CD4-positive, alpha-beta T cell treated with Interleukin-17A for 1 hour (primary cell): ENCODE results near the gene SCGB1C1.
"Not testable (repeated sequence)": the region's sequence is repeated elsewhere in the genome, so short reads cannot be mapped to it uniquely, and the experiment has no call there.

Experiments used
- DNase-seq: peaks from one replicate; pipeline ENCODE4 v3.0.0-alpha.2; 2020

The SCGB1C1 gene

DNA sequence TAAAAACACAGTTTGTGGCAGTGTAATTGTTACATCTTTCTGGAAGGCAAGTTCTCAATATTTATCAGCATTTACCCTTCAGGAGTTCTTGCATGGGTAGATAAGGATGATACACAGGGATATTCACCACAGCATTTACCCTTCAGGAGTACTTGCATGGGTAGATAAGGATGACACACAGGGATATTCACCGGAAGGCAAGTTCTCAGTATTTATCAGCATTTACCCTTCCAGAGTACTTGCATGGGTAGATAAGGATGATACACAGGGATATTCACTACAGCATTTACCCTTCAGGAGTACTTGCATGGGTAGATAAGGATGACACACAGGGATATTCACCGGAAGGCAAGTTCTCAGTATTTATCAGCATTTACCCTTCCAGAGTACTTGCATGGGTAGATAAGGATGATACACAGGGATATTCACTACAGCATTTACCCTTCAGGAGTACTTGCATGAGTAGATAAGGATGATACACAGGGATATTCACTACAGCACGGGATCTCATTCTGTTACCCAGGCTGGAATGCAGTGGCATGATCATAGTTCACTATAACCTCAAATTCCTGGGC is 27.9 kb downstream of the SCGB1C1 start:
- DNase-seq, result not testable (repeated sequence)

DNA sequence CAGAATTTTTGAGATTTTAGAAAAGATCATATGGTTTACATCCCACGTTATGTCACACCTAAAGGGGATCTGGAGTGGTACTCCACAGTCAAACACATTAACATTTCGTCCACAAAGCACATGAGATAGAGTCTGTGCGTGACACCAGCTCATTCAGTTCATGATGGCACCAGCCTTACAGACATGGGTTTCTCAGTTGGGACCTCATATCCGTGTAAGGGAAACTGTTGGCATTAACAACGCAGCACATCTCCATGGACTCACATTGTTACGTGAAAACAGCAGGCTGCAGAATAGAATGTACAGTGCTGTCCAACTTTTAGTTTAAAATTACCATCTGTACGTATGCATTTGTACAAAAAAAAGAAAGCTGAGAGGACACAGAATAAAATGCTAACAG is 28.7 kb downstream of the SCGB1C1 start:
- no peak for DNase-seq

DNA sequence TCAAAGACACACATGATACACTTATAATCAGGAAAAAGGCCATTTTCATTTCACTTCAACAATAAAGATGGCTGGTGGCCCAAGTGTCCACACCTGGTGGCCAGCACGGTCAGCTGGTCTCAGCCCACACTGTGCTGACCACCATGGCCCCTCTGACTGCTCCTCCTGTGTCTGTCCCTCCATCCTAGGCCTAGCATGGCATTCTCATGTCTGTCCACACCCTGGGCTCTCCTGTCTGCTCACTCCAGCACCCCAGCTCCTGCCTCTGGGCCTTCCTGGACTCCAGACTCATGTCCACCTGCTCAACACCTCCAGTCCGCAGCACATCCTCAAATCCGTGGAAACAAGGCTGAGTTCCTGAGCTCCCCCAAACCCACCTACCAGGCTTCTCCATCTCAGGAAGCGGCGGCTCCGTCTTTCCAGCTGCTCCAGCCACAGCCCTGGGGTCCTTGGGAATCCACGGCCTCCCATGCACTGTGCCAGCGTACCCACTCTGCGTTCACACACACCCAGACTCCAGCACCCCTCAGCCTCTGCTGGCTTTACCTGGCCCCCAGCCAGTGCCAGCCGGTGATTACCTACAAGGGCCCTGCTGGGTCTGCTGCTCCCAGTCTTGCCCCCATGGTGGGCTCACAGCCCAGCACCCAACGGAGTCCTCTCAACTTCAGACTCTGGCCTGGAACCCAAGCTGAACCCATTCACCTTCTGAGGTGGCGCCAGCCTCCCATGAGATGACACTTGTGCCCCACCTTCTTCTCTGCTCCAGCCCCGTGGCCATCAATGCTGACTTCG is 29.3 kb downstream of the SCGB1C1 start:
- no peak for DNase-seq

DNA sequence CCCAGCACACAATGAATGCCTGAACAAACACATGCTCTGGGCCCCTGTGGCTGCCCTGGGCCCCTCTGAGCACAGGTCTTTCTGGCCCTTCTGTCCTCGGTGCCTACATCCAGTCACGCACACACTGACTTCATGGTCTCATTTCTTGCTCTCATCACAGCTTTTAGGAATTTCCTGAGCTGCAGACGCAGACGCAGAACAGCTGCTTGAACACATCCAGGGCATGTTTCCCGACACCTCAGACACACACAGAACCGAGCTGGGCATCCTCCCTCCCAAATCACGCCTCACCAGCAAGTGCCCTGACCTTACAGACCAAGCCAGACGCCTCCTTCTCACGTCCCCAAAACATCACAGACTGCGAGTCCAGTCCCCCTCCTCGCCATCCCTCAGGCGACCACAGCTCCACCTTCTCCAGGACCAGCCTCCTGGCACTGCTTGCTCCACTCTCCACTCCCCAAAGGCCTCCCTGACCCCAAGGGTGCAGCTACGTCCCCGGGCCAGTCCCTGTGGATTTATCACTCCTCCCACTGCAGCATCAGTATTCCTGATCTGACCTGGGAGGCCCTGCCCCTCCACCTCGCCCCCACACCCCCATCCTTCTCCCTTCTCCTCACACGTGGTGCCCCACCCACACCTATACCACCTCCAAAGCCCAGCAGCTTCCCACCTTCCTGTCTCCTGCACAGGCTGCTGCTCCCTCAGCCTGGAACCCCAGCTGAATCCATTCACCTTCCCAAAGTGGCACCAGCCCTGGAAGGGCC is 30.3 kb downstream of the SCGB1C1 start:
- no peak for DNase-seq

DNA sequence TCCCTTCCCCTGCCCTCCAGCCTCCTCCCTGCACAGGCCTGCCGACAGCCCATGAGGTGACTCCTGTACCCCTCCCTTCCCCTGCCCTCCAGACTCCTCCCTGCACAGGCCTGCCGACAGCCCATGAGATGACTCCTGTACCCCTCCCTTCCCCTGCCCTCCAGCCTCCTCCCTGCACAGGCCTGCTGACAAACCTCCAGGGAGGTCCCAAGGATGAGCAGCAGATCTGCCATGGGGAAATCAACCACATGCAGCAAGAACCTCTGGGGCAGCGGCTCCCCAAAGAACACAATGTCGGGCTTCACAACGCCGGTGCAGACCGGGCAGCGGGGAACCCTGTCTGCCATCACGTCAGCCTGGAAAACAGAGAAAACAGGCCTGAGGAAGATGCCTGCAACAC is 31.0 kb downstream of the SCGB1C1 start:
- no peak for DNase-seq

DNA sequence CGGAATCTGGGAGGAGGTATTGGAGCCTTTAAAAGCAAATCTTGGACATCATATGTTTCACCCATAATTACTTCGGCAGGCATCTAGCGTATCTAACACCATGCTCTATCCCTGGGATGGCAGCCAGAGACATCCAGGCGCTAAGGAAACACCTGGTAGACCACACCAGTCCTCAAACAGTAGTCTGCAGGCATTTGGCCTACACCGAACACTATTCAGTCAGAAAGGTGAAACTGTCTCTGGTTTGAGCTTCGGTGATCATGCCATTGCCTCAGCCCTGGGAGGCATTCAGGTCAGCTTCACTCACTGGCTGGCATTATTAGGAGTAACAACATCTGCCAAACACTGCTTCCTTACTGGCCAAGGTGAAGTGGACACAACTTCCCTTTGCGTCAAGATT is 31.5 kb downstream of the SCGB1C1 start:
- no peak for DNase-seq

DNA sequence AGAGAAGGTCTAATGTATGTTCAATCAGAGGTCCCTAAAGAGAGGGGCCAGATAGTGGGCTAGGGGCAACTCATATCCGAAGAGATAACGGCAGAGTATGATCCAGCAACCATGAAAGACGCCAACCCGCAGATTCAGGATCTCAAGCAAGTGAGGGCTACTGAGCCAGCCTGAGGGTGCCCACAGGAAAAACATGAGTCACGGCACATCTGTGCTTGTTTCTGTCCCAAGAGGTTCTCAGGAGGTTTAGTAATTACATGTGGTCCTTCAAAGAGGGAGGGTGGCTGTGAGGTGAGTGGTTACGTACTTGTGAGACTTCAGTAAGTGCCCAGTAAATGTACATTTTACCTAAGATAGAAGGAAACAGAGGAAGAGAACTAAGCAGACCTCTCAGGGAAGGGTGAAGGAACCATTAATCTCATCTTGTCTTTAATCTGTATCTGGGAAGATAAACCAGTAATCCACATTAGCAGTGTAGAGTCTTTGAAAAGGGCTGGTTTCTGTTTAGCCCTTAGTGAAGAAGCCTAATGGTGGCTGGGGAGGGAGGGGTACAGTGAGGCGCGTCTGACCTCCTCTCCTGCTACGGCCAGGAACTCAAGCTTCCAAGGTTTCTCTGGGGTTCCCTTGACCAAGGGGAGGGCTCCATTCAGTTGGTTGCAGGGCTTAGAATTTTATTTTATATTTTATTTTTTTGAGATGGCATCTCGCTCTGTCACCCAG is 33.0 kb downstream of the SCGB1C1 start:
- no peak for DNase-seq

DNA sequence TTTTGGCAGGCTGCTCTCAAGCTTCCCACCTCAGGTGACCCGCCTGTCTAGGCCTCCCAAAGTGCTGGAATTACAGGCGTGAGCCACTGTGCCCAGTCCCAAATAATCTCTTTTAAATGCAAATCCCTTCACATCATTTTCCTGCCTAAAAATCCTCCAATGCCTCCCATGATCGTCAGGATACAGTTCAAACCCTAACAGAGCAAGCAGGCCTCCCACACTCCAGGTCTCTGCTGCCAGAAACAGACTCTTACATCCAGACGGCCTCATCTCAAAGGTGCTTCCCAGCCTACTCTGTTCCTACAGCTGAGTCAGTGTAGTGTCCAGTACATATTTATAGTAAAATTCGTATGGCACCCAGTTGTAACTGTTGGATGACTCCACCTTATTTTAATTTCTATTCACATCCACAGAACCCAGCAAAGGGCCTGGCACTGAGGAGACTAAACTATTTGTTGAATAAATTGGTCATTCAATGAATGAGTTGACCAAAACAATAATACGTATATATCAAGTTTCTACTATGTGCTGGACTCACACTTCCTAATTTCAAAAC is 35.0 kb downstream of the SCGB1C1 start:
- no peak for DNase-seq

DNA sequence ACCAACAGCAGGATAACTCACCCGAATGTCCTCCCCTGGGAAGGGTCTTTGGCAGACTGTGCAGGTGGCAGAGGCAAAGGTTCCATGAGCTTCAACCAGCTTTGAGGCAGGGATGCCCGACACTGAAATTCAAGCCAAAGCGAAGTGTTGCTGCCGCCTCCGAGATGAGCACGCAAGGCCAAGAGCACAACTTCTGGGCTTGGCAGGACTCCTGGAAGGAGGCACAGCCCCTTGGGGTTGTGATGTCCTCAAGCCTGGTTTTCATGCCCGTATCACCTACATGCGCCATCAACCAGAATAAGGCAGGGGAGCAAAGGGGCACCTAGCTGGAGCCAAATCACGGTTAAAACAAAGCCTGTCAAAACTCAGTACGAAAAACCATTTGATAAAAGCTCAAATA is 37.6 kb downstream of the SCGB1C1 start:
- no peak for DNase-seq

DNA sequence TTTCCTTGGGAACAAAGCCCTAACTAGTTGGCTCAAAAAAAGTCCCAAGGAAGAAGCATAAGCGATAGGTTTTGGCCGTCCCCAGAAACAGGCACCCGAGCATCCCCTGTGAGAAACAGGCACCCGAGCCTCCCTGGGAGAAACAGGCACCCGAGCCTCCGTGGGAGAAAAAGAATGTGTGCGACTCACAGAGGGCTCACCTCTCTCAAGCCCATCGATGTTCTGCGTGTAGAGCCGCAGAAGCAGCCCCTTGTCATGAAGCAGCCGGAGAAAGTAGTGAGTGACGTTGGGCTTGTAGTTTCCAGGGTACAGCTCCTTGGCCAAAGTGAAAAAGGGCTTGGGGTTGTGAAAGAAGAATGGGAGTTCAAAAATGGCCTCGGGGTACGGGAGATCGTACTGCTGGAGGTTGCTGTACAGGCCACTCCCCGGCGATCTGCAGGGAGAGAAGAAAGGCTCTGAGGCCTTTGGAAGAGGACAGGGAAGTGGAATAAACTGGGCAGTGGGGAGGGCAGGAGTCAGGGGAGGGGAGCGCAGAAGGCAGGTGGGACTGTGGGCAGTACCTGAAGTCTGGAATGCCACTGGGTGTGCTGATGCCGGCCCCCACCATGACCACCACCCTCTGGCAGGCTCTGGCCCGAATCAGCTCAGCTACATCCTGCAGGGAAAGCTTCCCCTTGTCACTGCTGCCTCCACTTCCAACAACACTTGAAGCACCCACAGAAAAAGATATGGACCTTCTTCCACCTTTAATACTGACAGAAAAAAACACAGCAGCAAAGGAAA is 40.1 kb downstream of the SCGB1C1 start:
- no peak for DNase-seq

DNA sequence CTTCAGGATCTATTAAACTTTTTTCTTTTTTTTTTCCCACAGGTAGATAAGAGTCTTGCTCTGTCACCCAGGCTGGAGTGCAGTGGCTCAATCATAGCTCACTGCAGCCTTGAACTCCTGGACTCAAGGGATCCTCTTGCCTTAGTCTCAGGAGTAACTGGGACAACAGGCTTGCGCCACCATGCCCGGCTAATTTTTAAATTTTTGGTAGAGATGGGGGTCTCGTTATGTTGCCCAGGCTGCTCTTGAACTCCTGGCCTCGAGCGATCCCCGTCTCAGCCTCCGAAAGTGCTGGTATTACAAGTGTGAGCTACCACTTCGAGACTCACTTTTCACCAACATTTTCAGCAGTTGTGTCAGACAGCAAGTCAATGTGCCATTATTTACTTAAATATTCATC is 42.3 kb downstream of the SCGB1C1 start:
- no peak for DNase-seq

DNA sequence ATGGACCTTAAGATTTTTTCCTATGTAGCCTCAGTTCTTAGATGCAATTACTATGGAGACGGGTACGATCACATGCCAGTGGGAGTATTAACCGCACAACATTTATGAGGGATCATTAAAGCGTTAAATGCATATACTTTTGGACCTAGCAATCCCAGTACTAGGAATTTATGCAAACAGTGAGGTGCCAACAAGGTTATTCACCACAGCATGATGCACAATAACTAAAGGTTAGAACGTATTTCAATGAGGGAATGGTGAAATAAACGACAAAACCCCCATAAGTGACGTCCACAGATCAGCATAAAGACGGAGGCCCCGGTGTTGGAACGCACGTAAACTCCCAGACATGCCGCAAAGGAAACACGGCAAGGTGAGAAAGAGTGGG is 42.7 kb downstream of the SCGB1C1 start:
- peak; percentile 67 for DNase-seq

DNA sequence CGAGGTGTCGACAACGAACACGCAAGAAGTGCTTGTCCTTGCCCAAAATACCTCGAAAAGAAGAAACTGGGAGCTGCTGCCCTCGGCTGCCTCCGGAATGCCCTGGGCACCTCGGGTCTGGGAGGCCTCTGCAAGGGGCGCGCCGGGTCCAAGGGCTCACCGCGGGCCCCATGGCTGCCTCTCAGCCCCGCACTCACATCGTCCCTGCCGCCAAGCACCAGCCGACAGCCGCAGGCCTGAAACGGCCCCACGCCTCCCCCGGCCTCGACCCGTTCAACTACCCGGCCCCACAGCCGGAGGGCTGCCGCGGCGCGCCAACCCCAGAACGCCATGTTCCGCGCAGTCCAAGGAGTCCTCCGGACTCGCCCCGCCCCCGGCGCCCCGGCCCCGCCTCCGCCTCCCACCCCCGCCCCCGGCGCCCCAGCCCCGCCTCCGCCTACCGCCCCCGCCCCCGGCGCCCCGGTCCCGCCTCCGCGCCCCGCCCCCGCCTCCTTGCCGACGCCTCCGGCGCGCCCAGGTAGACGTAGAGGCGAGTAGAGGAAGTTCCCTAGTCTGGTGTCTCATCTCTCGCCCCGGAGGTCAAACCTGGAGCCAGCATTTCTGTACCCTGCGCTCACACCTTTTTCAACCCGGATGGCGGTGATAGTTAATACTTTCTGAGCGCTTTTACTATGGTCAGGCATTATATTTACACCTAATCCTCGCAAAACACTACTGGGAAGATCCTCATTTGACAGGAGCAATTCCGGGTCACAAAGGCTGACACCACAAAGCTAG is 43.3 kb downstream of the SCGB1C1 start, which contains the start of gene SIRT3:
TSS of gene SIRT3 (minus strand) at position 346 of the 777 bp plus-strand sequence. CDS start at position 332, 14 bp downstream.
- DNase-seq, result peak; percentile 92

DNA sequence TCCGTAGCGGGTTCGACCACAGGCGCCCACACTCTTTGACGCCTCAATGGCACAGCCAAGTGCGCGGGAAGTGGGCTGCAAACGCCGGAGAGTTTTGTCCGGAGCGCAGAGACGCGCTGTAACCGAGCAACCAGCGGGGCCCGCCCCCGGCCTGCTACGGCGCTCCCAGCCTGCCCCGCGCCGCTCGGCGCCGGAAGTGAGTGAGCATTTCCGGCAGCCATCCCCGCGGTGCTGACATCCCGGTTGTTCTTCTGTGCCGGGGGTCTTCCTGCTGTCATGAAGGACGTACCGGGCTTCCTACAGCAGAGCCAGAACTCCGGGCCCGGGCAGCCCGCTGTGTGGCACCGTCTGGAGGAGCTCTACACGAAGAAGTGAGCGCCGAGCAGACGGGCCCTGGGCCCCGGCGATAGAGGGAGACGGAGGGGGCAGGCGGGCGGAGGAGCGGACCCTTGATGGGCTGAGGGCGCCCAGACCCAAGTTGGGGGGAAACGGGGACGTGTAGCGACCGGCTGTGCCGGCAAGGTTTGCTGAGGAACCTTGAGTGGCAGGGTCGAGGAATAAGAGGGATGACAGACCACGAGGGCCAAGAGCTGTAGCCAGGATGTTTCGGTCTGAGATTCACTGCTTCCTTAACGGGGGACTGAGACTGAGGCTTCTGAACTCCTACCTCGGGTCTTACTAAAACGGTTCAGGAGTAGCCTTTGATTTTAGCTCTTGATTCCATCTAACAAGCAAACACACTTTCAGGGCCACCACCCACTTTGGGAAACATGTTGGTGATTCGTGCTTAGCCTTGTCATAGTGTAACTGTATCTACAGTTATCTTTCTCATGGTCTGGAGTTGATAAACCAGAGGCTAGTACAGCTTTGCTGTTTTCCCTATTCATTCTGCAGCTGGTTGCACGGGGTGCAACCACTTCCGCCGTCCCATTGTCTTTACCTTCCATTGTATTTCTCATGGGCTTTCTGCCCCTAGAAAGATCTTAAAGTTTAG is 44.2 kb downstream of the SCGB1C1 start, which contains the start of gene PSMD13:
TSS of gene PSMD13 (plus strand) at position 203 of the 994 bp plus-strand sequence. CDS start at position 277, 74 bp downstream.
- DNase-seq, result peak; percentile 88

DNA sequence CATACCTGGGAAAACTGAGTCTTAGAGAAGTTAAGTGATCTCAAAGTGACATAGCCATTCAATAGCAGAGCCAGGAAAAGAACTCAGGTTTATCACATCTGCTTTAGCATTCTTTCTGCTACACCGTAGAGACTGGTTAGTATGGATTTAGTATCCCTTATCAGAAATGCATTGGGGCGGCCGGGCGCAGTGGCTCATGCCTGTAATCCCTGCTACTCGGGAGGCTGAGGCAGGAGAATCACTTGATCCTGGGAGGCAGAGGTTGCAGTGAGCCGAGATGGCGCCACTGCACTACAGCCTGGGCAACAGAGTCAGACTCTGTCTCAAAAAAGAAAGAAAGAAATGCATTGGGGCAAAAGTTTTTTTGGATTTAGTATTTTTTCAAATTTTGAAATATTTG is 45.5 kb downstream of the SCGB1C1 start:
- not testable (repeated sequence) for DNase-seq

DNA sequence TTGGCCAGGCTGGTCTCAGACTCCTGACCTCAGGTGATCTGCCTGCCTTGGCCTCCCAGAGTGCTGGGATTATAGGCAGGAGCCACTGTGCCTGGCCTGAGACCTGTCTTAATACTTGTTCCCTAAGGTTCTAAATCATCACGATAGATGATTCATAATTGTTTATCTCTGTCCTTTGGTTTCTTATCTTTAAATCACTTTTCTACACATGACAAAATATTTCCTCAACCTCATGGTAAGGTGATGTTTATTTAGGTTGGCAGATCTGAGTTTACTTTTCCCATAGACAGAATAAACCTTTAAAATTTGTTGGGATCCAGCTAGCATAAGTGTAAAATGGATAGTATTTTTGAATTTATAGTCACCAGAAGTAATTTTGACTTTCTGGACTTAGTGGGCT is 47.4 kb downstream of the SCGB1C1 start:
- no peak for DNase-seq

DNA sequence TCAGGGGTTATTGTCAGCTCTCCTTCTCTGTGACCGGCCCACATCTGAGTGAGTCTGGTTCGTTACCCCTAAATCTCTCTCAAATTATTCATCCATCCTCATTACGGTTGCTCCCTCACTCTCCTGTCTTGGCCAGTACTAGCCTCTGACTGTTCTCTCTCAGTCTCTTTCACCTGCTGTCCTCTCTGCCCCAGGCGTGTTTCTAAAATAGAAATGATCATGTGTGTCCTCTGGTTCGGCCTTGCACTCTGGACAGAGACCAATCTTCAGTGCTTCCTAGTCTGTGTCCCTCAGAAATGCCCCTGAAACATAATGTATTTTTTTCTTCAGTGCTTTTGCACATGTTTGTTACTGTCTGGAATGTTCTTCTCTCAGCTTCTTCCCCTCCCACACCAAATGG is 48.8 kb downstream of the SCGB1C1 start:
- no peak for DNase-seq
